ENCODE data around the gene ANKRD35. TPM values are rescaled to one million over a fixed set of nuclear protein-coding genes. Genes with fewer than 3 reads are reported as not detected.

ANKRD35 gene
- total and polyA plus RNA-seq, 12 donors, result 0.37 to 2.0 (median 0.76) TPM; not detected in 1

GRCh38 chr1:145877923-145878486 is 7.7 kb downstream of the ANKRD35 start:
- intact Hi-C loops (cut with DNase I), result no loop called here
- TF ChIP-seq POLR2A (IDR thresholded peaks at IDR 0.05), result no peak
- no peak for TF ChIP-seq CTCF (IDR thresholded peaks at IDR 0.05)
- H3K4me3 ChIP-seq, result no peak overlapping the region
- H3K27ac ChIP-seq, result no peak overlapping the region
- no peaks in the 10 kb centered on the region for H3K27me3 ChIP-seq
- no peak for DNase-seq
- H3K9me3 ChIP-seq (replicated peaks in 1 of 3), result no peaks in the 10 kb centered on the region
- H3K36me3 ChIP-seq (replicated peaks in 1 of 2), result no peaks in the 10 kb centered on the region
- 72 to 85% (median 81%) methylated on average over 5 to 7 of the region's 7 CpGs for WGBS, 4 donors
- H3K4me1 ChIP-seq (replicated peaks in 1 of 2), result no peaks in the 10 kb centered on the region

GRCh38 chr1:145874646-145875045 is 11.0 kb downstream of the ANKRD35 start:
- H3K9me3 ChIP-seq (replicated peaks in 1 of 3), result no peaks in the 10 kb centered on the region
- no peak overlapping the region for H3K4me3 ChIP-seq
- H3K27ac ChIP-seq, result no peak overlapping the region
- intact Hi-C loops (cut with DNase I), result no loop called here
- H3K27me3 ChIP-seq, result no peaks in the 10 kb centered on the region
- no peak for TF ChIP-seq POLR2A (IDR thresholded peaks at IDR 0.05)
- no peak for TF ChIP-seq CTCF (IDR thresholded peaks at IDR 0.05)
- peaks cover 0 to 6% of the 10 kb centered on the region in 2 donors for H3K4me1 ChIP-seq (replicated peaks in 1 of 2)
- no peaks in the 10 kb centered on the region for H3K36me3 ChIP-seq (replicated peaks in 1 of 2)
- WGBS, 4 donors, result 88 to 93% (median 92%) methylated on average over 8 to 12 of the region's 12 CpGs
- DNase-seq, result no peak

GRCh38 chr1:145871994-145872924 is 13.4 kb downstream of the ANKRD35 start:
- peak overlapping the region in 2 of 4 donors; percentile 25 to 47 for H3K4me3 ChIP-seq
- H3K27ac ChIP-seq, result peak overlapping the region in 3 of 5 donors; percentile 47 to 67 (median 55)
- intact Hi-C loops (cut with DNase I), result no loop called here
- TF ChIP-seq POLR2A (IDR thresholded peaks at IDR 0.05) (no peak), CTCF (IDR thresholded peaks at IDR 0.05) (no peak)
- H3K27me3 ChIP-seq, result no peaks in the 10 kb centered on the region
- H3K36me3 ChIP-seq (replicated peaks in 1 of 2), result no peaks in the 10 kb centered on the region
- 36 to 47% (median 43%) methylated on average over 32 to 47 of the region's 47 CpGs for WGBS, 4 donors
- peak in 2 of 7 donors; percentile 26 to 43 for DNase-seq
- H3K4me1 ChIP-seq (replicated peaks in 1 of 2), result peaks cover 0 to 6% of the 10 kb centered on the region in 2 donors
- H3K9me3 ChIP-seq (replicated peaks in 1 of 3), result no peaks in the 10 kb centered on the region

GRCh38 chr1:145868232-145868631 is 17.4 kb downstream of the ANKRD35 start:
- Histone ChIP-seq H3K4me1 (replicated peaks in 1 of 2) (peaks cover 0 to 6% of the 10 kb centered on the region in 2 donors), H3K36me3 (replicated peaks in 1 of 2) (no peaks in the 10 kb centered on the region), H3K9me3 (replicated peaks in 1 of 3) (no peaks in the 10 kb centered on the region), H3K4me3 (no peak overlapping the region), H3K27ac (no peak overlapping the region), H3K27me3 (no peaks in the 10 kb centered on the region)
- 44 to 67% (median 64%) methylated on average over 4 of the region's 4 CpGs for WGBS, 4 donors
- DNase-seq, result no peak
- TF ChIP-seq CTCF (IDR thresholded peaks at IDR 0.05) (no peak), POLR2A (IDR thresholded peaks at IDR 0.05) (no peak)
- intact Hi-C loops (cut with DNase I), result no loop called here

Measured in adrenal gland (tissue), 12 donors.